HCEC 1CT (cell line): ENCODE data around the gene FBXO45.
A peak's percentile ranks its signal among the peaks of the same experiment; 100 is the strongest.
"Not testable (repeated sequence)": the region's sequence is repeated elsewhere in the genome, so short reads cannot be mapped to it uniquely, and the experiment has no call there.

Source experiments
- DNase-seq: peaks from one replicate; pipeline ENCODE4 v3.0.0-alpha.2; 2017

FBXO45 gene

DNA sequence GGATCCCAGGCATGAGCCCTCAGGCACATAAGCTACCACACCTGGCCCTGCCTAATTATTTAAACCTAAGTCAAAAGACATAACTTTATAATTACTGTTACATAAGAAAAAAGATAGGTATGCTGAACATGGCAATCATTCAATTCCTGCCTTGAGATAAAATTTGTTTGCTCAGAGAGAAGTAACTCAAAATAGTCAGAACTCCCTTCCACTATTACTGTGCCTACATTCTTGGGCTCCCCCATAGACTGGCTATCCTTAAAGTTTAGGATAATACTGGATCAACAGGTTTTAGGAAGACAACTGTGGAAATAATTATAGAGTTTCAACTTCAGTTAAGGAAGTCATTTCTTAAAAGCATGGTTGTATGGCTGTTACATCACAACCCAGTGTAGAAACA is 10.0 kb upstream of the FBXO45 start:
- no peak for DNase-seq

DNA sequence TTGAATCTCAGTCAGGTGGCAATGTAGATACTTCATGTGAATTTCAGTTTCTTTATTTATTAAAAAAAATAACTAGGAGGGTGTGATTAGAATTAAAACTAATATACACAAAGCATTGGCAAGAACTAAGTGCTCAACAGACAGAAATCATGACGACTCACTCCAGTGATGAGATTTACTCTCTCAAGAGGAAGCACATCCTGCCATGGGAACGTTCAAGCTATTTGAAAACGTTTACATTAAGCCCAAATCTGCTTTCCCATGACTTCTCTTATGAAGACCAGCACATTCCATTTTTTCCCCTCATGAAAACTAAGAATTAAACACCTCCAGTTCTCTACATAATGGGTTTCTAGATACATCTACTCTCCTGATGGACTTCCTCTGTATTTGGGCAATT is 8.6 kb upstream of the FBXO45 start:
- DNase-seq: no peak

DNA sequence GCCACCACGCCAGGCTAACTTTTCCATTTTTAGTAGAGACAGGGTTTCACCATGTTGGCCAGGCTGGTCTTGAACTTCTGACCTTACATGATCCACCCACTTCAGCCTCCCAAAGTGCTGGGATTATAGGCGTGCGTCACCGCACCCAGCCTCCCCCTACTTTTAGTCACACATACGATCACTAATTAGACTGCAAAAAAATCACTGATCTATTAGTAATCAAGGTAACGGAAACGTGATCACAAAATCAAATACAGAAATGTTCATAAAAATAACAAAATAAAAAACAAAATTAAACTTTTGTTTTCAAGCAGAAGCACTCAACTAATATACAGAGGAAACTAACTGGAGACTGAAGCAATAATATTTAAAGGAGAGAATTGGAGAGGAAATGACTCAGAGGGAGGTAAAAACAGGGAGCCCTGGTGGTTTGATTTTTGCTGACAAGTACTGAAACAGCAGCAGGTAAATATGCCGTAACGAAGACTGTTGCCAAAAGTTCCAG is 4.7 kb upstream of the FBXO45 start:
- peak; percentile 22 for DNase-seq

DNA sequence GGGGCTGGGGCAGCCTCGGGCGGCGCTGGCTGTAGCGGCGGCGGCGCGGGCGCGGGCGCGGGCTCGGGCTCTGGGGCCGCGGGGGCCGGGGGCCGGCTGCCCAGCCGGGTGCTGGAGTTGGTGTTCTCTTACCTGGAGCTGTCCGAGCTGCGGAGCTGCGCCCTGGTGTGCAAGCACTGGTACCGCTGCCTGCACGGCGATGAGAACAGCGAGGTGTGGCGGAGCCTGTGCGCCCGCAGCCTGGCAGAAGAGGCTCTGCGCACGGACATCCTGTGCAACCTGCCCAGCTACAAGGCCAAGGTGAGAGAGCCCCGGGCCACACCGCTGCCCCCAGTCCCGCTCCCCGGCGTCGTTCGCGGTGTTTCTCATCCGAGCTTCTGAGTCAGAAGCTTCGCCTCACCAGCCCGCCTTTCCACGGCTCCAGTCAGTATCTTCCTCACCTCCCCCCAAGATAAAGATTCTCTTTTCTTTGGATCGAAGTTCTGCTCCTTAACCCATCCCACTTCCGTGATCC is 600 bp downstream of the FBXO45 start:
- peak; percentile 37 for DNase-seq

DNA sequence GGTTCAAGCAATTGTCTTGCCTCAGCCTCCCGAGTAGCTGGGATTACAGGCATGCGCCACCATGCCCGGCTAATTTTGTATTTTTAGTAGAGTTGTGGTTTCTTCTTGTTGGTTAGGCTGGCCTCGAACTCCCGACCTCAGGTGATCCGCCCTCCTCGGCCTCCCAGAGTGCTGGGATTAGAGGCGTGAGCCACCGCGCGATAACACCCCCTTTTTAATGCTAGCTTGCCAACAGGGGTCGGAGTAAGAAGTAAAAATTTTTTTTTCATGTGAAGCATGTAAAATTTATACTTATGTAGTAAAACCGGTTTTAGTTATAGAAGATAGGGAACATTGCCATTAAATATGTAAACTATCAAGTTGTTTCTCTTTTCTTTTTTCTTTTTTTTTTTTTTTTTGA is 1.9 kb downstream of the FBXO45 start:
- DNase-seq: not testable (repeated sequence)

DNA sequence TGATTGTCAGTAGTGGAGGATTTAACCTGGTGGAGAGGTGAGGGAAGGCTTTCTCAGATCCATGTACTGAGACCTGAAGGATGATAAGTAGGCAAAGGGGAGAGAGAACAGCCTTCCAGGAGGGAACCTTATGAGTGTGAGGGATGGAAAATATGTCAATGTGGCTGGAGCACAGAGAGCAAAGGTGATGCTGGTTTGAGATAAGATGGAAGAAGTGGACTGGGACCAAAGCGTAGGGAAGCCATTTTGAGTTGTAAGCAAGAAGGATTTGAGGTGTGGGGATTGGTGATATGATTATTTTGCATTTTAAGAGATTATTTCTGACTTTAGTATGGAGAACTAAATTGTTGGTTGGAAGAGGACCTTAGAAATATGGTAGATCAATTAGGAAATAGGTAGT is 3.9 kb downstream of the FBXO45 start:
- no peak for DNase-seq

DNA sequence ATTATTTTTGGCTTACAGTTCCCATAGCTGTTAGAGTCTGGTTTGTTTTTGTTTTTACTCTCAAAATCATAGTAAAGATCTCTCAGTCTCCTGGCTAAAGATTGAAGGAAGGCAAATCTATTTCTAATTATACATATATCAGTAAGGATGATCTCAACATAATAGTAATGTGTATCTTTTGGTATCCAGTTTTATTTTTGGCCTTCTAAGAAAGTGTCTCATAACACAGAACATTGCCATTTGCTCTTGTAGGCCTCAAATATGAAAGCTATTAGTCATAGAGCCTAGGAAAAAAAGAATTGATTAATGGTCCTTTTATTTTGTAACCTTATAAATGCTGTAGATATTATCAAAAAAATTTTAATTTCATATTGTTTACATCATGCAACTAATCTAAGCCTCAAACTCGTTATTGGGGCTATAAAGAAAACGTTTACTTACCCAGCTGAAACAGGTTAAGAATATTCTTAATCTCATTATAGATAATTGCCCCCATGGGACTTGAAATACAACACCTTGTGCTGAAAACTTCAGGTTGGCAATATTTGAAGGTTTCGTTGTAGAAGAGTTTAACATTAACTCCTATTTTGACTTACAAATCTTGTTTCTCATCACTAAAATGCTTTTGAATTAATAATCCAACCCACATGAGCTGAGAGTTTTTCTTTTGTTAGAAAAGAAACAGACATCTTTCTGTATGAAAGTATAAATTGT is 16.7 kb downstream of the FBXO45 start:
- DNase-seq: no peak

DNA sequence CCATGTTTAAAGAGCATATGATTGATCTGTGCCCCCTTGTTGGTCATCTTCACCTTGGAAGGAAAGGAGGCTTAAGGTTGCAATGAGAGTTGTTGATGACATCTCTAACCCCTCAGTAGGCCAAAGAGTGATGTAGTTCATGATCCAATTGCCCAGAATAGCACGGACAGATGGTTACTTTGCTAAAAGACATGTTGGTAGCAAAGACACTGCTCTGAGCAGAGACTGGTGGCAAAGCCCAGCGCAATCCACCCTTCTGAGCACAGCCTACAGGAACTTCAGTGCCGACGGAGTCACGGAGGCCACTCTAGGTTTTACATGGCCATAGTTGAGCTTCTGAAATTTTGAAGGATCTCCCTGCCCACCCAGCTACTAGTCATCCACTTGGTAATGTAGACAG is 21.8 kb downstream of the FBXO45 start:
- DNase-seq: no peak

DNA sequence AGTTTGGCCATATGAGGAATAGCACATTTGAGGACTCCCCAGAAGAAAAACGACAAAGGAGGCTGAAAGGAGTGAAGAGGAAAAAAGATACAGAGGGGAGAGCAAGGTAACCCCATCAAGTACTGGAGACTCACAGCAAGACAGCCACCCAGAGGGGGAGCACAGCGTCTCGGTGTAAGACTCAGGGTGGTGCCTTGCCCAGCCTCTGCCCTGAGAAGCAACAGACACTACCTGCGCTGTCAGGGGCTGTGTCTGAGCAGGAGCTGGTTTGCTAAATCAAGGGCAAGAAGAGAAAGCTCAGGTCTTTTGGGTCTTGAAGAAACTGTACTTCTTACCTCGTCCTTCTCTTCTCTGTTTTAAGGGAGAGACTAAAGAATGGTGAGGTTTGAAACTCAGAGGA is 27.9 kb downstream of the FBXO45 start:
- no peak for DNase-seq

DNA sequence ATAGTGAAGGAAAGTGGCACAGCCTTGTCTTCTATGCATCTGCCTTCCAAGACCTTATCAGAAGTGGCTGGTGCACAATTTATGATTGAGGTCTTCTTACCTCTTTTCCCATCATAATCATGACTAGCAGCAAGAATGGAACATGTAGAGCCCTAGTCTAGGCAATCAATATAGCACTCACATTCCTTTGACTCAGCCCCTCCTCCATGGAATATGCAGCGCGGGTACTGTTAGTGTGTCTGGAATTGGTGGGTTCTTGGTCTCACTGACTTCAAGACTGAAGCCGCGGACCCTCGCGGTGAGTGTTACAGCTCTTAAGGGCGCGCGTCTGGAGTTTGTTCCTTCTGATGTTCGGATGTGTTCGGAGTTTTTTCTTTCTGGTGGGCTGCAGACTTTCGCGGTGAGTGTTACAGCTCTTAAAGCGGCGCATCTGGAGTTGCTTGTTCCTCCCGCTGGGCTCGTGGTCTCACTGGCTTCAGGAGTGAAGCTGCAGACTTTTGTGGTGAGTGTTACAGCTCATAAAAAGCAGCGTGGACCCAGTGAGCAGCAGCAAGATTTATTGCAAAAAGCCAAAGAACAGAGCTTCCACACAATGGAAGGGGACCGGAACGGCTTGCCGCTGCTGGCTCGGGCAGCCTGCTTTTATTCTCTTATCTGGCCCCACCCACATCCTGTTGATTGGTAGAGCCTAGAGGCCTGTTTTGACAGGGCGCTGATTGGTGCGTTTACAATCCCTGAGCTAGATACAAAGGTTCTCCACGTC is 29.7 kb downstream of the FBXO45 start:
- DNase-seq: not testable (repeated sequence)

DNA sequence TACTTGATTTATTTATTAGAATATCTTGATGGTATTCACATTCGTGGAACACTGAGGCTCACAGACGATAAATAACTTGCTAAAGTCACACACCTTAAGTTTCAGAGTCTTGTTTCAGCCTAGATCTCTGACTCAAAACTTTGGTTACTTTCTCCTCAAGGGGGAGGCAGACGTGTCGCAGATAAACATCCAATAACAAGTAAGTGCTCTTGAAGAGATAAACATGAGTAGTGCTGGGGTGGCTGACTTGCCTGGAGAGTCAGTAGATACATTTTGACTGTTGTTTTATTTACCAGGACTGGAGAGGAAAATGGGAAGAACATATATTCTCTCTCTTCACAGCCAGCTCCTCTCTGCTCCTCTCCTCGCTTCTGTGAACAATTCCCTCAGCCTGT is 31.3 kb downstream of the FBXO45 start:
- DNase-seq: no peak

DNA sequence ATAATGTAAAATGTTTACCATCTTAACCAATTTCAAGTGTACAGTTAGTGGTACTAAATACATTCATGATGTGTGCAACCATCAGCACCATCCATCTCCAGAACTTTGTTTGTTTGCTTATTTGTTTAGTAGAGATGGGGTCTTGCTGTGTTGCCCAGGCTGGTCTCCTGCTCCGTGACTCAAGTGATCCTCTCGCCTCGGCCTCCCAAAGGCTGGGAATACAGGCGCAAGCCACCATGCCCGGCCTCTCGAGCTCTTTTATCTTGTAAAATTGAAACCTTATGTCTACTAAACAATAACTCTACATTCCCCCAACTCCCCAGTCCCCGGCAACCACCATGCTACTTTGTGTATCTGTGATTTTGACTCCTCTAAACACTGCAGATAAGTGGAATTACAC is 31.9 kb downstream of the FBXO45 start:
- DNase-seq: no peak

DNA sequence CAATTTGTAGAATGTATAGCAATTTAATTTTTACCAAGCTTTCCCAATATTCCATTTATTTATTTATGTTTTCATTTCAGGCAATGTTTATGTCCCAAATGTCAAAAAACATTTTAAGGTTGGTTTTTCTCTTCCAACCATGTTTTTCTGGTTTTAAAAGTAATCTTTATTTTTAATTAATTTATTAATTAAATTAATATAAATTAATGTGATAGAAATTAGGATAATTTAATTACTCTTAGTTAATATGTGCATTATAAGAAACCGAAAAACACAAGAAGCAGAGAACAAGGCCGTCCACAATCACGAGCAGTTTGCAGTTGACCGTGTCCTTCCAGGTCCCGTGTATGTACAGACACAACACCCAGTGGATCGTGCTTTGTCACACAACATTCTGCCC is 34.2 kb downstream of the FBXO45 start:
- DNase-seq: no peak

DNA sequence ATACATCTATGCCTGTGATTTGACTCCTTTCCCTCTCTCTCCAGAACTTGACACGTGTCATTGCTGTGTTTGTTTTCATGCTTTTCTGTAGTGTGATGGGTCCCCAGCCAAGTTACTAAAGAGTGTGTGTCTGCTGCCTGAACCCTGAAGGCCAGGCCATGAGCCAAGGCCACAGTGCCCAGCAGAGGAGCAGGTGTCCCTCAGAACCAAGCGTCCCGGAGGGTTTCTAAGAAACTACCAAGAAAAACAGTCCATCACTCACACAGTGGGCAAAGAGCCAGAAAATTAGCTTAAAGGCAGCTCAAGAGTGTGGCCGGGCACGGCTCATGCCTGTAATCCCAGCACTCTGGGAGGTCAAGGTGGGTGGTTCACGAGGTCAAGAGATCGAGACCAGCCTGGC is 35.2 kb downstream of the FBXO45 start:
- DNase-seq: no peak

DNA sequence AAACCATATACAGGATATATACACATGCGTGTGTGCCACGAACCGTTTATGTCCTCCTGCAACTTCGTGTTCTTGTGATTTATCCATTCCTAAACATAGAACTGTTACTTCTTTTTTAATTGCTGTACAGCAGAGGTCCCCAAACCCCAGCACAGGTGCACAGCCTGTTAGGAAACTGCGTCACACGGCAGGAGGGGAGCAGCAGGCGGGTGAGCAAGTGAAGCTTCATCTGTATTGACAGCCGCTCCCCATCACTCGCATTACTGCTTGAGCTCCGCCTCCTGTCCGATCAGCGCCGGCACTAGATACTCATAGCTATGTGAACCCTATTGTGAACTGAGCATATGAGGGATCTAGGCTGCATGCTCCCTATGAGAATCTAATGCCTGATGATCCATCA is 36.1 kb downstream of the FBXO45 start:
- peak; percentile 15 for DNase-seq

DNA sequence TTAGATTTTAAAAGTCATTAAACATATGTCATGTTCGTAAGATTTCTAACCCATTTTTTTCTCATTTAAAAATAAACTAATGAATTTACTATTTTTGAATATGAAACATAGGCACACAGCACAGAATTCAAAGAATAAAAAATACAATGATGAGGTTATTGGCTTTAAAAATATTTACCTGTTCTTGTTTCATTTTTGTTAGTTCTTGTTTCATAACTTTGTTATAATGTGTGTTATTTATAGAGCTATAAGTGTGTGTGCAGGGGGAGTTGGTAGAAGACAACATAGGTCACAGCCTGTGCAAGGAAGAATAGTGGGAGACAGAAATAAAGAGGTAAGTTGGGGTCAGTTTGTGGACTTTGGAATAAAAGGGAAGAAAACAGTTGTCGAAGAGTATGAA is 40.2 kb downstream of the FBXO45 start:
- no peak for DNase-seq

DNA sequence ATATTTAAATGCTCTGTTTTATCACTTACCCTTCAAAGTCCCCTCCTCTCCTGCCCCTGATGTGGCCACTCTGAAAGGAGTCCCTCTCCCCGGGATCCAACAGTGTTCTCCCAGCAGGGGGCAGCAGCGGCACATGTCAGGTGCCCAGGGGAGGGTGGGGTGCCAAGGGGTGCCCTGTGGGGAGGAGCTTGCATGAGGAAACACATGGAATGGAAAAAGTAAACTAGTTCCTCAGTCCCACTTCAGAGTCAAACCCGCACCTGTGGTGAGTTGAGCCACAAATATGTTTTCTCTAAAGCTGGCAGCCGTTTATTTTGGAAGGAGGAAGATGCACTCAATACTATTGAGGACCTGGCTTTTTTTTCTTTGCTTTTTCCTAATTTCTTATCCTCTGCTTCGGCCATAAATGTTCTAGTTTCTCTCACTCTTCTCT is 40.9 kb downstream of the FBXO45 start:
- DNase-seq: peak; percentile 76

DNA sequence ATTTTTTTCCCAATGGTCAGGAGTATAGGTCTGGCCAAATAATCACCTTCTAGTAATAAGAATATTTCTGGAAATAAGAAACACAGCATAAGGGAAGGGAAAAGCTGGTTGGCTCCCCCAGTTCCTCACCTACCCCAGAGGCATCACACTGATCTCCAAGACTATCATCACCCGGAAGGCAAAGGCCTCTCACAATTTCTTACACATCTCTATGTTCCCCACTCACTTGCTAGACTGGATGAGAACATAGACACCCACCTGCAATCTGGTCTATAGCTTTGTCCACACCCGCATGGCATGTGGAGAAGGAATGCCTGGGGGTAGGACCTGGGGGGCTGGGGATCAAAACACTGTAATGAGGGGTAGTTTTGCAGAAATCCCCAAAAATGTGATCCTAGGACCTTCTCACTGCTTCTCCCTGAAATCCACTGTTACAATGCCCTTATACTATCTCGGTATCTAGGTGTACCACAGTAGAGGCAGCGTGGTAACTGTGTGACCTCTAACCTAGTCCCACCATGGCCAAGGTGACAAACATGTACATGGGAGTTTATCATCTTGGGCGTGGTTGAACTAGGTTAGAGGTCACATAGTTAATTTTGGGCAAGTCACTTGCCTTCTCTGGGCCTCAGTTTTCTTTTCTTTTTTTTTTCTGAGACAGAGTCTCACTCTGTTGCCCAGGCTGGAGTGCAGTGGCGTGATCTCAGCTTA is 41.5 kb downstream of the FBXO45 start:
- DNase-seq: no peak

DNA sequence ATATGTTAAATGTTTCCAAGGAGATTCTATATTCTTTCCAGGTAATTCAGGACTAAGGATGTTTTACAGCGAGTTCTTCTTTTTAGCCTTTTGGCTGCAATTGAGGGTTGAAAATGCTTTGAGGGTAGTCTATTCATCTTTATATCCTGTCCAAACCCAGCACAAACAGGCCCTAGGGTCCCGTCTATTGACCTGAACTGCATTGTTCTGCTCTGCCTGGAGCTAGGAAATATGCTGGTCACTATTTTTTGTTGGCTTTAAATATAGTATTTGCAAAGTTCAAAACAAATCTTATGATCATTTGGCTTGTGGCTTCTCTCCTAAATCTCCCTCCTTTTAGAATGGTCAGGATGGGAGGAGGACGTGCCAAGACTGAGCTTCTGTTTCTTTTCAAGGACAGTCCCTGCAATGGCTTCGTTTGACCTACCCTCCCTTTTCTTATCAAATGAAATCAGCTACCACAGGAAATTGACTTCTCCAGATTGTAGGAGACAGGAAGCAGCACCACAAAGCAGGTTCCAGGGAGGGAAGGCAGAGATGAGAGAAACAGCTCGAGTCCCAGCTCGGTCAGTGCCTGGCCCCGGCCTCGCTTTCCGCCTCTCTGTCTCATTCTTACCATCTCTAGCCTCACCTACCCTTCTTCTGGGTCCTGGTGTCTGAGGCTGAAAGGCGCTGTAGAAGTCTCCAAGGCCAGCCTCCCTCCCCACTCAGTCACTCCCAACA is 43.5 kb downstream of the FBXO45 start:
- DNase-seq: no peak

DNA sequence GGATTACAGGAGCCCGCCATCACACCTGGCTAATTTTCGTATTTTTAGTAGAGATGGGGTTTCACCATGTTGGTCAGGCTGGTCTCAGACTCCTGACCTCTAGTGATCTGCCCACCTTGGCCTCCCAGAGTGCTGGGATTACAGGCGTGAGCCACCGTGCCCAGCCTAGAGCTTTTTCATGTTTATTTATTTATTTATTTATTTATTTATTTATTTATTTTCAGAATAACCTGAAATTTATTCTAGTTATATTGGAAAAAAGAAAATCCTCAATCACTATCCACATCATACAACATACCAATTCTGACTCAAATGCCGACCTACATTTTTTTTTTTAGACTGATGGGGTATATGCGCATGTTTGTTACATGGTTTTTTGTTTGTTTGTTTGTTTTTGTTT is 46.8 kb downstream of the FBXO45 start:
- DNase-seq: not testable (repeated sequence)

DNA sequence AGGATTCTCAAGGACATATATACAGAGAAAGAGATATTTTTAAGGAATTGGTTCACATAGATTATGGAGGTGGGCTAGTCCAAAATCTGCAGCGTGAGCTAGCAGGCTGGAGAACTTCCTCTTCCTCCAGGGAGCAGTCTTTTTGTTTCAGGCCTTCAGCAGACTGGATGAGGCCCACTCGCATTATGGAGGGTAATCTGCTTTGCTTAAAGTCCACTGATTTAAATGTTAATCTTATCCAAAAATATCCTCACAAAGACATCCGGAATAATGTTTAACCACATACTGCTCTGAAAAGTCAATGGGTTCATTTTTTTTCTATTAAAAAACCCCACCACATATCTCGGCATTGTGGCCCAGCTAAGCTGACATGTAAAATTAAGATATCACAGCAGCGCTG is 48.8 kb downstream of the FBXO45 start:
- DNase-seq: no peak

DNA sequence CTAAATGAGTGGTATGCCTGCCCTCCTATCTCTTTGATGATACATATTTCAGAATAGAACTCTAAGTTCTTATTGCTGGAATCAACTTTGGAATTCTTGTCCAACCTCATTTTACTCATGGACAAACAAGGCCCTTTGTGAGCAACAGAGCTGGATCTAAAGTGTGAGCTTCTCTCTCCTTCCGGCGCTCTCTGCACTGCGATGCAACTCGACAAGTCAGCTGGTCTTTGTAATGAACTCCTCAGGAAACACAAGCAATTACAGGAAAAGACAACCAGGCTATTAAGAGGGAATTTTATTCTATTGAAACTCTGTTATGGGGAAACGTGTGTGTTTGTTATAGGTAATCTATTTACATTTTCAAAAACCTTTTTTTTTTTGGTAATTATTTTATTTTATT is 50.8 kb downstream of the FBXO45 start:
- no peak for DNase-seq

DNA sequence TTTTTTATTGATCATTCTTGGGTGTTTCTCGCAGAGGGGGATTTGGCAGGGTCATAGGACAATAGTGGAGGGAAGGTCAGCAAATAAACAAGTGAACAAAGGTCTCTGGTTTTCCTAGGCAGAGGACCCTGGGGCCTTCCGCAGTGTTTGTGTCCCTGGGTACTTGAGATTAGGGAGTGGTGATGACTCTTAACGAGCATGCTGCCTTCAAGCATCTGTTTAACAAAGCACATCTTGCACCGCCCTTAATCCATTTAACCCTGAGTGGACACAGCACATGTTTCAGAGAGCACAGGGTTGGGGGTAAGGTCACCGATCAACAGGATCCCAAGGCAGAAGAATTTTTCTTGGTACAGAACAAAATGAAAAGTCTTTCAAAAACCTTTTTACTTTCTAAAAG is 51.2 kb downstream of the FBXO45 start:
- DNase-seq: not testable (repeated sequence)
